Activated CD8-positive, alpha-beta memory T cell treated with anti-CD3 and anti-CD28 coated beads, Interleukin-2, amount 50 U/mL, for 24 hours (primary cell): Measurements from ENCODE around the gene NADSYN1.
"Not testable (repeated sequence)": the region's sequence is repeated elsewhere in the genome, so short reads cannot be mapped to it uniquely, and the experiment has no call there.

ENCODE experiments used
- DNase-seq: peaks from one replicate; pipeline ENCODE4 v3.0.0-alpha.2; 2020; ENCODE audit errors: extremely low read depth

NADSYN1 gene

DNA sequence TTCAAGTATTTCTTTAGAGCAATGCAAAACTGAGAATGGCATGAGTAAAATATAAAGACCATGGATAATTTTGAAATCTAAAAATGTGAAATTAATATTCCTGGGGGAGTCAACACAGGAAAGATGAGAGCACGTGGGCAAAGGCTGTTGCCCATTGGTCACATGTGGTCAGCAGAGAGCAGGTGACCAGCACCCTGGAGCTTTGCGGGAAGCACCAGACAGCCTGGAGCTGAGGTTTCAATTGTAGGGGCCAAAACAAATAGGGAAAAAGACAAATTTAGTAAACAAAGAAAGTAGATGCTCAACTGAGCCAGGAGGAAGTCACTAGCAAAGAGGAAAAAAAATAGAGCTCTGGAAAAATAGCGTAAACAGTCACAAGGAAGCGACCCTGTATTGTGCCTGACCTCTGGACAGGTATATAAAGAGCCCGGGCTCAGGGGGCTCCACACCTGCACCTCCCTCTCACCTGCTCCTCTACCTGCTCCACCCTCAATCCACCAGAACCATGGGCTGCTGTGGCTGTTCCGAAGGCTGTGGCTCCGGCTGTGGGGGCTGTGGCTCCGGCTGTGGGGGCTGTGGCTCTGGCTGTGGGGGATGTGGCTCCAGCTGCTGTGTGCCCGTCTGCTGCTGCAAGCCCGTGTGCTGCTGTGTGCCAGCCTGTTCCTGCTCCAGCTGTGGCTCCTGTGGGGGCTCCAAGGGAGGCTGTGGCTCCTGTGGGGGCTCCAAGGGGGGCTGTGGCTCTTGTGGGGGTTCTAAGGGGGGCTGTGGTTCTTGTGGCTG, 74.0 kb downstream of the NADSYN1 start, which contains the start of gene KRTAP5-7:
Gene KRTAP5-7, plus strand, starts transcription at position 472 of the 780 bp plus-strand sequence. Its CDS starts 34 bp downstream, at position 506.
- DNase-seq, result not testable (repeated sequence)

DNA sequence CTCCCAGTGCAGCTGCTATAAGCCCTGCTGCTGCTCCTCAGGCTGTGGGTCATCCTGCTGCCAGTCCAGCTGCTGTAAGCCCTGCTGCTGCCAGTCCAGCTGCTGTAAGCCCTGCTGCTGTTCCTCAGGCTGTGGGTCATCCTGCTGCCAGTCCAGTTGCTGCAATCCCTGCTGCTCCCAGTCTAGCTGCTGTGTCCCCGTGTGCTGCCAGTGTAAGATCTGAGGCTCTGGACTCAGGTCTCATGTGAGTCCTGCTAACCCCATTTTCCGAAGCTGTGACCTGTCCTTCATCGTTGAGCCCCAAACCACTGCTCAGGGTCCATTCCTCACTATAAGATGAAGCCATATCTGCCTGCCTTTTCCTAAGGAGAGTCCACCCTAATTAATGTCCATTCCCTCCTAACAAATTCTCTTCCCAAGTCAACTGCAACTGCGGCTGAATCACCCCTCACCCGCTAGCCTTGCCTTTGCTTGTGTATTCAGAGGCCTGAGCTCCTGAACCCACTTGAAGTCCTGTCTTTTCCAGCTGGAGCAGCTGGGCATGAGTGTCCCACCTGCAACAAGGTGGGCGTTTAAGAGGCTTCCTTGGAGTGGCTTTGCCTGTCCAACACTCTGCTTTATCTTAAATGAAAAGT, 74.7 kb downstream of the NADSYN1 start:
- no peak for DNase-seq

DNA sequence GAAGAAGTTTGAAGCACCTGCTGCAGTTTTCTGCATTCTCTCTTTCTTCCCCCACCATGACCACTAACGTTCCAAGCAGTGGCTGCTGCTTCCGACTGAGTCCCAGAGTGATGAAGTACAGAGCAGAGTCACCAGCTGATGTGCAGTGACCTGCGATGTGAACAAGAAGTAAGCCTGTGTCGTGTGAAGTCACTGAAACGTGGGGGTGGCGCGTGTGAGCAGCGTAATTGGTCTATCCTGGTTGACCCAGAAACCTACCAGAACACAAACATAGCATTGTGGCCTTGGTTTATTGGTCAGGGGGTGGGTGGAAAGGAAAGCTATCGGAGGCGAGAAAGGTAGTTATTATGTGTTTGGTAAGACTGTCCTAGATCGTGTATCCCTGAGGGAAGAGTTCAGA, 77.6 kb downstream of the NADSYN1 start:
- no peak for DNase-seq

DNA sequence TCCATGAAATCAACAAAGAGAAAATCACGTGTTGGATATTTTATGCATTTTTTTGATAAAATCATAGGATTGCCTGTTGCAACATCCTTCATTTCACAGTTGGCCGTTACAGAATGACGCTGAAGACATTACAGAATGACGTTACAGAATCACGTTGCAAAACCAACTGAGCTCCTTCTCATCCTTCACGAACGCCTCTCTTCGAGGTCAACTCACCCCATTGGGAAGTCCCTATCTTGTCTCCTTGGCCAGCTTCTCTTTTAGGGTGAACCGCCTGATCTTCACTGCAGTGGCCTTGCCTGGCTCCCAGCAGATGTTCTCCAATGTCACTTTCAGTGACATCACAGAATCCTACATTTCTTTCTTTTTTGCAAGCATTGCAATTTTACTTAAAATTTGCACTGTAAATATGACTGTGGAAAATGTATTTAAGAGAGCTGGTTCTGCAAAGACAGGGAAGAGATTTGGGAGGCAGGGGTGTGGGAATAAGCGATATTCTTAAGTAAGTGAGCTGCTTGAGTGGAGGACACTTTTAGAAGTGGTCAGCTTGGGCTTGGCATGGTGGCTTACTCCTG, 79.1 kb downstream of the NADSYN1 start:
- no peak for DNase-seq

DNA sequence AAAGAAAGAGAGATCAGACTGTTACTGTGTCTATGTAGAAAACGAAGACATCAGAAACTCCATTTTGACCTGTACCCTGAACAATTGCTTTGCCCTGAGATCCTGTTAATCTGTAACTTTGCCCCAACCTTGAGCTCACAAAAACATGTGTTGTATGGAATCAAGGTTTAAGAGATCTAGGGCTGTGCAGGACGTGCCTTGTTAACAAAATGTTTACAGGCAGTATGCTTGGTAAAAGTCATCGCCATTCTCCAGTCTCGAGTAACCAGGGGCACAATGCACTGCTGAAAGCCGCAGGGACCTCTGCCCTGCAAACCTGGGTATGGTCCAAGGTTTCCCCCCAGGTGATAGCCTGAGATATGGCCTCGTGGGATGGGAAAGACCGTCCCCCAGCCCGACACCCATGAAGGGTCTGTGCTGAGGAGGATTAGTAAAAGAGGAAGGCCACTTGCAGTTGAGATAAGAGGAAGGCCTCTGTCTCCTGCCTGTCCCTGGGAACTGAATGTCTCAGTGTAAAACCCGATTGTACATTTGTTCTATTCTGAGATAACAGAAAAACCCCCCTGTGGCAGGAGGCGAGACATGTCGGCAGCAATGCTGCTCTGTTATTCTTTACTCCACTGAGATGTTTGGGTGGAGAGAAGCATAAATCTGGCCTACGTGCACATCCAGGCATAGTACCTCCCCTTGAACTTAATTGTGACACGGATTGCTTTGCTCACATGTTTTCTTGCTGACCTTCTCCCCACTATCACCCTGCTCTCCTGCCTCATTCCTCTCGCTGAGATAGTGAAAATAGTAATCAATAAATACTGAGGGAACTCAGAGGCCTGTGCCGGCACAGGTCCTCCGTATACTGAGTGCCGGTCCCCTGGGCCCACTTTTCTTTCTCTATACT, 82.0 kb downstream of the NADSYN1 start:
- DNase-seq, result not testable (repeated sequence)

DNA sequence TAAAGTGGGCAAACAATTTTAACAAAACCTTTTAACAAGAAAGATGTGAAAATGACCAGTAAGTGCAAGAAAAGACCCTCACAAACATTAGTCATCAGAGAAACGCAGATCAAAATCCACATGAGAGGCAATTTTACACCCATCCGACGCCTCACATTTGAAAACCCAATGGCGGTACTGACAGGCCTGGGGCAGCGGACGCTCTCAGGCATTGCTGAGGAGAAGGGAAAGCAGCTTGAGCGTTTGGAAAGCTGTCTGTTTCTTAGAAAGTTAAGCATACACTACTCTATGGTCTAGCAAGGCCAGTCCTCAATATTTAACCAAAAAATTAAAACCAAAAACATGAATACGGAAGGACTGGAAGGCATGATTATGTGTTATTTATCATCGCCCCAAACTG, 82.8 kb downstream of the NADSYN1 start:
- DNase-seq, result no peak

DNA sequence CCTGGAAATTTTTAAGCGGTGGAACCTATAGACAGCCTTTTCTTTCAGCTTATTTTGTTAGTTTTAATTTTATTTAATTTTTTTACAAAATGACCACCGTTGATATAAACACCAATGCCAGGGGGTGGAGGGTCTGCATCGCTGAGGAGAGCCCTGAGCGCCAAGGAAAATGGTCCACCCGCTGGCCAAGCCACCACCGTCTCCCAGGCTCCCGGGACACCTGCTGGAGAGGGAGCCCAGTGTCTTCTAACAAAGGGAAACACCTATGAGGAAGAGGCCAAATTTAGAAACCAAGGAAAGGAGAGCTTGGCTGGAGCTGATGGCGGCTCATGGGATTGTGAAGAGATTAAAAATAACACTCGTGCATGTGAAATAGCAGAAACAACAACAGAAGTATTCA, 84.5 kb downstream of the NADSYN1 start:
- DNase-seq, result no peak

DNA sequence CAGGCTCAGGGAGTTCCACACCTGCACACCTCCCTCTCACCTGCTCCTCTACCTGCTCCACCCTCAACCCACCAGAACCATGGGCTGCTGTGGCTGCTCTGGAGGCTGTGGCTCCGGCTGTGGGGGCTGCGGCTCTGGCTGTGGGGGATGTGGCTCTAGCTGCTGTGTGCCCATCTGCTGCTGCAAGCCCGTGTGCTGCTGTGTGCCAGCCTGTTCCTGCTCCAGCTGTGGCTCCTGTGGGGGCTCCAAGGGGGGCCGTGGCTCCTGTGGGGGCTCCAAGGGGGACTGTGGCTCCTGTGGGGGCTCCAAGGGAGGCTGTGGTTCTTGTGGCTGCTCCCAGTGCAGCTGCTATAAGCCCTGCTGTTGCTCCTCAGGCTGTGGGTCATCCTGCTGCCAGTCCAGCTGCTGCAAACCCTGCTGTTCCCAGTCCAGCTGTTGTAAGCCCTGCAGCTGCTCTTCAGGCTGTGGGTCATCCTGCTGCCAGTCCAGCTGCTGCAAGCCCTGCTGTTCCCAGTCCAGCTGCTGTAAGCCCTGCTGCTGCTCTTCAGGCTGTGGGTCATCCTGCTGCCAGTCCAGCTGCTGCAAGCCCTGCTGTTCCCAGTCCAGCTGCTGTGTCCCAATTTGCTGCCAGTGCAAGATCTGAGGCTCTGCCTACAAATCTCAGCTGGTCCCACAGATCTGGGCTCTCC, 85.1 kb downstream of the NADSYN1 start, which contains the start of gene KRTAP5-8:
Gene KRTAP5-8, plus strand, starts transcription at position 49 of the 689 bp plus-strand sequence. Its CDS starts 31 bp downstream, at position 80.
- not testable (repeated sequence) for DNase-seq

DNA sequence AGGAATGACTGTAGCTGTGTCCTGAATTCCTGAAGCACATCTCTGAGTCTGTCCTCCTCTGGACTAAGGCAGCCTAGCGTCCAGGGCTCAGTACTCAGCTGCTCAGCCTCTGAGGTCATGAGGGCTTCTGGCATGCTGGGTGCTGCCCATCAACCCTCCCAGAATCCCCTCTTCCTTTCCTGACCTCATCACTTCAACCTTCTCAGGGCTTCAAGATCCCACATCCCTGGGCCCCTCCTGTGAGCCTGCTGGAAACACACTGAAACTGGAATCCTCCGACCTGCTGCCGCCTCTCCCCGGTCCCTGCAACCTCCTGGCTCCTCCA, 85.6 kb downstream of the NADSYN1 start:
- no peak for DNase-seq

DNA sequence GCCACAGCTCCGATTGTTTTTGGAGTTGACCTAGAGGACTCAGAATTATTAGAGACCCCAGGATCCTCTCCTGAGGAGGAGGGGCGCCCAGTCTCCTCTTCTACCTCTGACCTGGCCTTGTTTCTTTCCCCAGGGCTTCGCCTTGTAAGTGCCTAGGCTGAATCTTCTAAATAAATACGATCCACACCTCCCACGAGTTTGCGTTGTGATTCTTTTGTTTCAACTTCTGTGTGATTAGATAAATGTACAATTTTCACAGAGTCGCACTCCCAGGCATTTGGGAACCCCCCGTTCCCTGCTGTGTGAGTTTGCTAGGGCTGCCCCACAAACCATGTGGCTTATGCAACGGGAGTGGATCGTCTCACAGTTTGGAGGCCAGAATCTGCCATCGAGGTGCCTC, 86.0 kb downstream of the NADSYN1 start:
- no peak for DNase-seq

DNA sequence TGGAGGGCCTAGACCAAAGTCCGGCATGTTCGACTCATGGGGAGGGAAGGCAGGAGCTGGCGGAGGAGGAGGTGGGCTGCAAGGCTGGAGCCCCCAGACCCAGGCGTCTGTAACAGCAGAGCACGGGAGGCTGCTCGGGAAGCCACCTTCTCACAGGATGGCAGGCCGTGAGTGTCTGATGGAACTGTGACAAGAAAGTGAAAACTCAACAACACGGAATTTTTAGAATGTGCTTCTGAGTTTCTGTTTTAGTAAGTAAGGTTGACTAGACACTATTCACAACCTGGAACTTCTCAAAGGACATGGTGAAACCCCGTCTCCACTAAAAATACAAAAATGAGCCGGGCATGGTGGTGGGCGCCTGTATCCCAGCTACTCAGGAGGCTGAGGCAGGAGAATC, 87.0 kb downstream of the NADSYN1 start:
- DNase-seq, result not testable (repeated sequence)

DNA sequence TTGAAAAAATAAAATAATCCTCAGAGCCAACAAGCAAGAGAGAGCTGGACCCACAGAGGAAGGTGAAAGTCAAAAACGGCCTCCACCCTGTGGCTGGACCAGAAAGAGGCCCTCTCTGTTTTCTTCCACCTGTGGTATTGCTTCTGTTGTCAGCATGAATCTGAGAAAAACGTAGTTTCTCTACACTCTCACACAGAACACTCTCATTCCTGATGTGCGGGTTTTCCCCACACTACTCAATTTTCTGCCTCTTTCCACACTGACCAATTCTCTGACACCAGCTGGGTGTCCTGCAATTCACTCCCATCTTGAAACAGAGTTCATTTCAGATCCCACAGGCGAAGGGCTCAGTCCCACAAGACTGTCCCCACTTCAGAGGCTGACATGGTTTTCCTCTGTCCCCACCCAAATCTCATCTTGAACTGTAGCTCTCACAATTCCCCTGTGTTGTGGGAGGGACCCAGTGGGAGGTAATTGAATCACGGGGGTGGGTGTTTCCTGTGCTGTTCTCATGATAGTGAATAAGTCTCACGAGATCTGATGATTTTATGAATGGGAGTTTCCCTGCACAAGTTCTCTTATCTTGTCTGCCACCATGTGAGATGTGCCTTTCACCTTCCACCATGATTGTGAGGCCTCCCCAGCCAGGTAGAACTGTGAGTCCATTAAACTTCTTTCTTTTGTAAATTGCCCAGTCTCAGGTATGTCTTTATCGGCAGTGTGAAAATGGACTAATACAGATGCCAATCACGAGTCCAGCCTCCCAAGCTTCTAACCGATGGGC, 87.7 kb downstream of the NADSYN1 start:
- DNase-seq, result not testable (repeated sequence)

DNA sequence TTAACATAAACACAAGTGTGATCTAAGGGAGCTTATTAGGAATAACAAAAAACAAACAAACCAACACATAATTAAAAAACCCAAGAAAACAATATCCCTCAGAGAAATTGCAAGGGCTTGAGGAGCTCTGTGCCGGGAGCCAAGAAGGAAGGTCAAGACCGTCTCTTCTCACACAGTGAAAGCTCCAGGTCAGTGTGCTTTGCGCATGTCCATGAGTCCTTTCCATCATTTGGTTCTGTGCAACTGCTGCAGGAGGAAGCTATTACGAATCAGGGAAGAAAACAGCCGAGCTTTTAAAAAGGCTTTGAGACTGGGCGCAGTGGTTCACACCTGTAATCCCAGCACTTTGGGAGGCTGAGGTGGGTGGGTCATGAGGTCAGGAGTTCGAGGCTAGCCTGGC, 89.4 kb downstream of the NADSYN1 start:
- no peak for DNase-seq

DNA sequence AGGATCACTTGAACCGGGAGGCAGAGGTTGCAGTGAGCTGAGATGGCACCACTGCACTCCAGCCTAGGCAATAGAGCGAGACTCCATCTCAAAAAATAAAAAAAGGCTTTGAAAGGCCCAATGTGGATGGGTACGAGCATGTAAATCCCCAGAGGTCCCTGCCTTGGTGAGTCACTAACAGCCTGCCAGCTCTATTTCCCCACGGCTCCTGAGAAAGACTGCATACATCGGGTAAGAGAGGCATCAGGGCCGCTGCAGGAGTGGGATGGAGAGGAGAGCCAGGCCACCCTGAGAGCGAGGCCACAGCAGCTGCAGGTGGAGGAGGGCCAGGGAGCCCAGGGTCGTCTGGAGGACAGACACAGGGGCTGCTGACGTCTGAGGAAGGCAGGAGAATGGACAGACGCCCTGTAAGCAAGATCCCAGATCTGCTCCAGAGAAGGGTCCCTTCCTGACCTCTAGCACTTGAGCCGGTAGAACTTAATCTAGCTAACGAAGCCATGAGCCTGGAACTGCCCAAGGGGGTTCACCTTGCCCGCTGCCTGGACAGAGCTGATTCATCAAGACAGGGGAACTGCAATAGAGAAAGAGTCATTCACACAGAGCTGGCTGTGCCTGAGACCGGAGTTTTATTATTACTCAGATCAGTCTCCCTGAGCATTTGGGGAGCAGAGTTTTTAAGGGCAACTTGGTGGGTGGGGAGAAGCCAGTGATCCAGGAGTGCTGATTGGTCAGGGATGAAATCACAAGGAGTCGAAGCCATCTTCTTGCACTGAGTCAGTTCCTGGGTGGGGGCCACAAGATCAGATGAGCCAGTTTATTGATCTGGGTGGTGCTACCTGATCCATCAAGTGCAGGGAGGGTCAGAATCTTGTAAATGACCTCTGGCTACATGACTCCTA, 90.1 kb downstream of the NADSYN1 start:
- DNase-seq, result no peak

DNA sequence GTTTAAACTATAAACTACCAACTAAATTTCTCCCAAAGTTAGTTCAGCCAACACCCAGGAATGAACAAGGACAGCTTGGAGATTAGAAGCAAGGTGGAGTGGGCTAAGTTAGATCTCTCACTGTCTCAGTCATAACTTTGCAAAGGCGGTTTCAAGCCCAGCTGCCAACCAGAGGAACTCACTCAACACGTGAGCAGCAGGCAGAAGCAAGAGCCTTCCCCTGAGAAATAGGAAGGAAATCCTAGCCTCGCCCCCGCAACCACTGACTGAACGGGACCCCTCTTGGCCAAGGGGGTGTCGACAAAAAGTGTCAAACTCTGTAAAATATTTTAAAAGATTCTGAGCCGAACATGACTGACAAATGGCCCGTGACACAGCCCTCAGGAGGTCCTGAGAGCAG, 90.9 kb downstream of the NADSYN1 start:
- no peak for DNase-seq

DNA sequence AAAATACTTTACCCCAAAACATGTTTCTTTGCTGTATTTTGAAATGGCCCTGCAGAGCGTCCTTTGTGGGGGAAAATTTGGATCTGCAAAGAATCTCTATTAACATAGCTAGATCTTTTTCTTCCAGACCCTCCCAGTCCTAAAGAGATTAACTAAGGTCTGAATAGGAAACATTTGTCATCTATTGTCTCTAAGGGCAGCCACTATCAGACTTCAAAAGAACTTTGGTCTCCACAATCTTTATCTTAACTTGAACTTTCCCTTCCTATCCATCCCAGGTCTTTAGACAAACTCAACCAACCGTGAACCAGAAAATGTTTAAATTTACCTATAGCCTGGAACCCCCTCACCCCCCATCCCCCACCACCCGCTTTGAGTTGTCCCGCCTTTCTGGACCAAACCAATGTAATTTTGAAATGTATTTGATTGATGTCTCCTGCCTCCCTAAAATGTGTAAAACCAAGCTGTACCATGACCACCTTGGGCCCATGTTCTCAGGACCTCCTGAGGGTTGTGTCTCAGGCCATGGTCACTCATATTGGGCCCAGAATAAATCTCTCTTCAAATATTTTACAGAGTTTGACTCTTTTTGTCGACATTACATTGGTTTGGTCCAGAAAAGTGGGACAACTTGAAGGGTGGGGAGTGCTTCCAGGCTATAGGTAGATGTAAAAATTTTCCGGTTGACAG, 91.7 kb downstream of the NADSYN1 start:
- DNase-seq, result no peak

DNA sequence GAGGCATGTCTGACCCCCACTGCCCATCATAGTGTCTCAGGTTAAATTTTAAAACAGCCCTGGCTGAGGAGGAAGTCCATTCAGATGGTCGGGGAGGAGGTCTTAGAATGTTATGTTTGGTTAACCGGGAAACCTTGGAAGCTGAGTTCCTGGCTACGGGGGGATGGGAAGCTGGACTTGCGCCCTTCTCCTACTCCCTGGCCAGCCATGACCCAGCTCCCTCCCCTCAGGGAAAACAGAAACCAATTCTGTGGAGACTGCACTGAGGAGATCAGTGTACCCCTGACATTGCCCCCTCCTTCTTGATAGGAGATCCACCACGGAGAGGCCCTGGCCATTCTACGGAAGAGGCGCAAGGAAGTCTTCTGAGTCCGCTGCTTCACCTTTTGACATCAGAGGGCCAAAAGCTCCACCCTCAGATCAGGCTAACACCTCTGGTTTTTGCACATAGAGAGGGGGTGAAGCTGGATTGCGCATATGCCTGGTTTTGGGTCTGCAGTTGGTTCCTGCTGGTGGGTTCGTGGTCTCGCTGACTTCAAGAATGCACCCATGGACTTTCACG, 92.5 kb downstream of the NADSYN1 start:
- DNase-seq, result no peak

DNA sequence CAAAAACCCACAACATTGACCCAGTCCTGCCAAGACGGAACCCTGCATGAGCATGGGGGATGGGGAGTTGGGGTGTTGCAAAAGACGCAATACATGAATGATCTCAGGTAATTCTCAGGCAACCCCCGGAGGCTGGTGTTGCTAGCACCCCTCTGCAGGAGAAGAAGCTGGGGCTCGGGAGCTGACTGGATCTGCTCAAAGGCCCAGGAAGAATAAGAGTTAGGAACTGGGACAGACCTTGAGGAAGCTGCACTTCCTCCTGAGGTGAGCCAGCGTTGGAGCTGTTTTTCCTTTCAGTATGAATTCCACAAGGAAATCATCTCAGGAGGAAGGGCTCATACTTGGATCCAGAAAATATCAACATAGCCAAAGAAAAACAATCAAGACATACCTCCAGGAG, 95.1 kb downstream of the NADSYN1 start, which contains the start of gene KRTAP5-9:
Gene KRTAP5-9, plus strand, starts transcription at position 301 of the 400 bp plus-strand sequence. CDS start 238 bp downstream, outside the sequence.
- no peak for DNase-seq
